HepG2 (cell line): Measurements from ENCODE around the gene DPY19L1. TPM values are rescaled to one million over a fixed set of nuclear protein-coding genes. Genes with fewer than 3 reads are reported as not detected.
A peak's percentile ranks its signal among the peaks of the same experiment; 100 is the strongest.

Source experiments
- CHD2 ChIP-seq: IDR thresholded peaks from 2 replicates; pipeline ENCODE4 v1.6.1; 2011; ENCODE audit warnings: low read depth, low read length, improper control_type of control experiment
- GATAD2A ChIP-seq: IDR thresholded peaks from 2 replicates; pipeline ENCODE4 v1.6.1; 2016
- KDM2A ChIP-seq: sonication (generic); formaldehyde crosslinking; IDR thresholded peaks from 2 replicates; pipeline ENCODE4 v1.4.0; 2020; ENCODE audit warnings: low read depth, missing genetic modification reagents, borderline replicate concordance
- LRRFIP1 ChIP-seq: sonication (generic); formaldehyde crosslinking; conservative IDR thresholded peaks from 2 replicates; pipeline ENCODE4 v1.4.0; 2020; ENCODE audit warnings: missing genetic modification reagents
- MED1 ChIP-seq: sonication (generic); formaldehyde crosslinking; IDR thresholded peaks from 2 replicates; pipeline ENCODE4 v1.4.0; 2020; ENCODE audit warnings: missing genetic modification reagents
- MYPOP ChIP-seq: sonication (generic); formaldehyde crosslinking; IDR thresholded peaks from 2 replicates; pipeline ENCODE4 v1.8.1; 2023; ENCODE audit warnings: mild to moderate bottlenecking, moderate library complexity, missing genetic modification reagents
- NCOA1 ChIP-seq: sonication (generic); formaldehyde crosslinking; IDR thresholded peaks from 2 replicates; pipeline ENCODE4 v1.9.0; 2021; ENCODE audit warnings: missing genetic modification reagents
- PRDM10 ChIP-seq: sonication (generic); formaldehyde crosslinking; IDR thresholded peaks from 2 replicates; pipeline ENCODE4 v1.4.0; 2020; ENCODE audit warnings: low read depth, missing genetic modification reagents
- PRDM15 ChIP-seq: sonication (generic); formaldehyde crosslinking; IDR thresholded peaks from 2 replicates; pipeline ENCODE4 v1.4.0; 2020; ENCODE audit warnings: missing genetic modification reagents
- RAD51 ChIP-seq: fragments of 450-650 bp; IDR thresholded peaks from 2 replicates; pipeline ENCODE4 v1.6.1; 2016; ENCODE audit warnings: borderline replicate concordance
- SKI ChIP-seq: fragments of 450-650 bp; IDR thresholded peaks from one replicate; pipeline ENCODE4 v1.6.1; 2018; ENCODE audit warnings: mild to moderate bottlenecking; ENCODE audit not compliant: partially characterized antibody
- SMARCE1 ChIP-seq: fragments of 450-650 bp; IDR thresholded peaks from 2 replicates; pipeline ENCODE4 v1.6.1; 2017; ENCODE audit warnings: borderline replicate concordance
- THAP8 ChIP-seq: sonication (generic); formaldehyde crosslinking; IDR thresholded peaks from 2 replicates; pipeline ENCODE4 v1.5.1; 2020; ENCODE audit warnings: missing genetic modification reagents, mild to moderate bottlenecking, borderline replicate concordance
- TRIM24 ChIP-seq: sonication (generic); formaldehyde crosslinking; IDR thresholded peaks from 2 replicates; pipeline ENCODE4 v1.8.0; 2022; ENCODE audit warnings: mild to moderate bottlenecking, missing genetic modification reagents
- ZBTB33 ChIP-seq: sonication (generic); formaldehyde crosslinking; IDR thresholded peaks from 2 replicates; pipeline ENCODE4 v1.4.0; 2020; ENCODE audit warnings: missing genetic modification reagents
- ZKSCAN5 ChIP-seq: sonication (generic); formaldehyde crosslinking; IDR thresholded peaks from 2 replicates; pipeline ENCODE4 v1.5.1; 2020; ENCODE audit warnings: mild to moderate bottlenecking, missing genetic modification reagents
- ZNF790 ChIP-seq: sonication (generic); formaldehyde crosslinking; IDR thresholded peaks from 2 replicates; pipeline ENCODE4 v1.8.0; 2022; ENCODE audit warnings: missing genetic modification reagents, mild to moderate bottlenecking, borderline replicate concordance
- polyA plus RNA-seq, 8 experiments: library from polyadenylated mRNA; depleted of rRNA in 3 of 8; stranded (reverse) in 7 of 8; unstranded in 1 of 8; fragments of >200 nt; fragmentation: Illumina TruSeq in 4 of 8; extraction: Trizol in 4 of 8; gene quantifications; 2 replicates each; pipeline versions ENCODE4 v1.2.1 to v1.2.3, GENCODE V29; 2011 to 2016; ENCODE audit warnings: low read depth in 4 of 8, missing spikeins in 1 of 8, mixed read lengths in 1 of 8; ENCODE audit not compliant: insufficient read depth in 1 of 8
- total RNA-seq, 5 experiments: library from RNA; depleted of rRNA; stranded (reverse); fragments of >200 nt; fragmentation: Illumina TruSeq; extraction: Trizol; gene quantifications; 2 replicates each; pipeline ENCODE4 v1.2.3, GENCODE V29; 2016; ENCODE audit warnings: low read depth in 1 of 5

The DPY19L1 gene
- total and polyA plus RNA-seq, 2 of the 13 experiments (the other 11 are each of a cell fraction or from before 2014, with no cell fraction given): 18.9 to 32.6 TPM

- TF ChIP-seq PRDM15 (CRISPR knock-in tag) (no peak), GATAD2A (peak; percentile 95), RAD51 (no peak), ZBTB33 (0 out of 2 replicates have a peak, but pooled peaks have one; percentile 19), THAP8 (no peak), MED1 (peak; percentile 72), TRIM24 (no peak), MYPOP (CRISPR knock-in tag) (no peak), ZKSCAN5 (CRISPR knock-in tag) (no peak), LRRFIP1 (CRISPR knock-in tag) (no peak), PRDM10 (CRISPR knock-in tag) (no peak), NCOA1 (no peak), SKI (no peak), KDM2A (CRISPR knock-in tag) (peak; percentile 42; the same call in 1 of the 2 replicates), CHD2 (no peak), SMARCE1 (no peak), ZNF790 (CRISPR knock-in tag) (no peak)
Observed at GRCh38 chr7:34939175-34939574, 98.1 kb downstream of the DPY19L1 start (continued).
